ENCODE results near the gene C1QTNF6. TPM values are rescaled to one million over a fixed set of nuclear protein-coding genes. Genes with fewer than 3 reads are reported as not detected.

C1QTNF6 gene
- total and polyA plus RNA-seq, 10 of the 15 experiments (the other 5 are each of a cell fraction or from before 2014, with no cell fraction given) = 0.16 to 4.1 (median 1.3) TPM

DNA sequence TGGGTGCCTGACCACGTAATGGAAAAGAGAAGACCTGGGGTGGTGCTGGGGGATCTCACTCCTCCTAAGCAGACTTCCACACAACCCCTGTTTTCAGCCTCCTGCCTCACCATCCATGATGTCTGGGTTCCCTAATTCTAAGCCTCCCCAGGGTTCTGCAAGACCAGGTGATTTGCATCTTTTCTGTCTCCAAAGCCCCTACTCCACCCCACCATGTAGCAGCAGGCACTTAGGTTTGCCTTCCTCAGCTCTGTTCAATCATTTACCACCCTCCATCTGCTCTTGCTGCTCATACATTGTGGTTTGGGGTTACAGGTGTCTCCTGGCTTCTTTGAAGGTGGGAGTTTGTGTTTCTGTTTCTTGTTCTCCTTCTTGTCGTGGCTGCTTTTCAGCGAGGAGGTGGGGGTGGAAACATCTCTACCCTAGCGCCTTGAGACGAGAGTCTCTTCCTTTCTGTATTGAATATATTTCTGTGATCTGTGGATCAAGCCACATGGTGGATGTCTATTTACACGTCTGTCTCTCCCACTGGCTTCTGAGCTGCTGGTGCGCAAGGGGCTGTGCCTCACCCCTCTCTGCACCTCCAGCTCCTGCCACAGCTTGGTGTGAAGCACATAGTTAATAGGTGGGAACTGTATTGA, 30.8 kb upstream of the C1QTNF6 start (continued):
- TF ChIP-seq, protein P1, sequence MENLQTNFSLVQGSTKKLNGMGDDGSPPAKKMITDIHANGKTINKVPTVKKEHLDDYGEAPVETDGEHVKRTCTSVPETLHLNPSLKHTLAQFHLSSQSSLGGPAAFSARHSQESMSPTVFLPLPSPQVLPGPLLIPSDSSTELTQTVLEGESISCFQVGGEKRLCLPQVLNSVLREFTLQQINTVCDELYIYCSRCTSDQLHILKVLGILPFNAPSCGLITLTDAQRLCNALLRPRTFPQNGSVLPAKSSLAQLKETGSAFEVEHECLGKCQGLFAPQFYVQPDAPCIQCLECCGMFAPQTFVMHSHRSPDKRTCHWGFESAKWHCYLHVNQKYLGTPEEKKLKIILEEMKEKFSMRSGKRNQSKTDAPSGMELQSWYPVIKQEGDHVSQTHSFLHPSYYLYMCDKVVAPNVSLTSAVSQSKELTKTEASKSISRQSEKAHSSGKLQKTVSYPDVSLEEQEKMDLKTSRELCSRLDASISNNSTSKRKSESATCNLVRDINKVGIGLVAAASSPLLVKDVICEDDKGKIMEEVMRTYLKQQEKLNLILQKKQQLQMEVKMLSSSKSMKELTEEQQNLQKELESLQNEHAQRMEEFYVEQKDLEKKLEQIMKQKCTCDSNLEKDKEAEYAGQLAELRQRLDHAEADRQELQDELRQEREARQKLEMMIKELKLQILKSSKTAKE (IDR thresholded peaks at IDR 0.05; ENCODE audit: low read depth, poor library complexity, severe bottlenecking) = peak; percentile 87
- TF ChIP-seq FOS (IDR thresholded peaks at IDR 0.05; ENCODE audit: borderline replicate concordance, extremely low read depth, insufficient read length) (no peak), TAF1 (IDR thresholded peaks at IDR 0.05; ENCODE audit: borderline replicate concordance, low read depth, low read length) (peak; percentile 63; the same call in 1 of the 2 replicates), DPF2 (IDR thresholded peaks at IDR 0.05) (peak; percentile 70), PML (IDR thresholded peaks at IDR 0.05; ENCODE audit: low read length) (peak; percentile 19; the same call in 1 of the 2 replicates), ZBTB11 (CRISPR knock-in tag; IDR thresholded peaks at IDR 0.05) (no peak), RBBP5 (conservative IDR thresholded peaks at IDR 0.05) (no peak), ZBTB40 (IDR thresholded peaks at IDR 0.05; ENCODE audit: borderline replicate concordance) (no peak), SMAD1 (IDR thresholded peaks at IDR 0.05; ENCODE audit: low read depth, partially characterized antibody) (peak; percentile 78), PRDM15 (CRISPR knock-in tag; IDR thresholded peaks at IDR 0.05) (no peak), CBX5 (IDR thresholded peaks at IDR 0.05; ENCODE audit: low read depth) (0 out of 2 replicates have a peak, but pooled peaks have one; percentile 79), POLR2AphosphoS2 (IDR thresholded peaks at IDR 0.05; ENCODE audit: low read depth, low read length) (no peak), ZNF622 (IDR thresholded peaks at IDR 0.05) (no peak), NR2C1 (IDR thresholded peaks at IDR 0.05) (no peak), CHD1 (IDR thresholded peaks at IDR 0.05; ENCODE audit: low read depth, low read length) (no peak)
- TF ChIP-seq, protein P2, sequence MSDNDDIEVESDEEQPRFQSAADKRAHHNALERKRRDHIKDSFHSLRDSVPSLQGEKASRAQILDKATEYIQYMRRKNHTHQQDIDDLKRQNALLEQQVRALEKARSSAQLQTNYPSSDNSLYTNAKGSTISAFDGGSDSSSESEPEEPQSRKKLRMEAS (IDR thresholded peaks at IDR 0.05; ENCODE audit: low read depth, low read length) = no peak

All from GM12878 (cell line).